Esophagus squamous epithelium (tissue), 5 donors: ENCODE results near the gene EPHX1. TPM values are rescaled to one million over a fixed set of nuclear protein-coding genes. Genes with fewer than 3 reads are reported as not detected.
A peak's percentile ranks its signal among the peaks of the same experiment; 100 is the strongest.
"Not testable (repeated sequence)": the region's sequence is repeated elsewhere in the genome, so short reads cannot be mapped to it uniquely, and the experiment has no call there.

Source experiments
- DNase-seq: peaks from one replicate; lab custom pipeline; 2025; lab: John Stamatoyannopoulos, UW
- H3K27ac ChIP-seq, 4 donors: fragments of 200-600 bp; sonication (generic); one replicate each; pipeline ENCODE4 v1.5.1; 2016 to 2019; ENCODE audit warnings: mild to moderate bottlenecking in 1 of 4
- H3K27me3 ChIP-seq, 4 donors: fragments of 200-600 bp; sonication (generic); 1 replicate in 3 of 4; 2 replicates in 1 of 4; pipeline versions ENCODE4 v1.5.1 to v1.6.0; 2017 to 2021; ENCODE audit warnings: antibody characterized with exemption in 1 of 4
- H3K36me3 ChIP-seq, 3 donors: fragments of 200-600 bp; sonication (generic); one replicate each; pipeline ENCODE4 v1.5.1; 2016 to 2019
- H3K4me1 ChIP-seq, 3 donors: fragments of 200-600 bp; sonication (generic); one replicate each; pipeline ENCODE4 v1.5.1; 2017 to 2019
- H3K4me3 ChIP-seq, 4 donors: fragments of 200-600 bp; sonication (generic); 1 replicate in 3 of 4; 2 replicates in 1 of 4; pipeline ENCODE4 v1.5.1; 2016 to 2019; ENCODE audit warnings: mild to moderate bottlenecking in 2 of 4, moderate library complexity in 1 of 4
- H3K9me3 ChIP-seq, 3 donors: fragments of 200-600 bp; sonication (generic); one replicate each; pipeline ENCODE4 v1.5.1; 2016 to 2019
- POLR2A ChIP-seq, 4 donors: fragments of 450-650 bp; IDR thresholded peaks; one replicate each; pipeline ENCODE4 v1.6.1; 2017; ENCODE audit warnings: antibody characterized with exemption in 4 of 4, mild to moderate bottlenecking in 4 of 4, moderate library complexity in 3 of 4
- WGBS, 2 donors: methylation state at CpG; one replicate each; pipeline ENCODE4 v1.1.5; 2018; 5-methylcytosine and 5-hydroxymethylcytosine counted together
- intact Hi-C: fragments of 100-400 bp; cut with DNase I; formaldehyde crosslinking; loops from one replicate; pipeline ENCODE4 v1.15.0; 2022
- total RNA-seq, 4 donors: library from RNA; depleted of rRNA; stranded (reverse); fragments of >200 nt; gene quantifications; one replicate each; pipeline ENCODE4 v1.1.0, GENCODE V29; 2016
- TF ChIP-seq, protein P1 (sequence below), 6 experiments: fragments of 450-650 bp in 4 of 6; fragments of 200-600 bp in 2 of 6; sonication (generic) in 2 of 6; IDR thresholded peaks; one replicate each; pipeline ENCODE4 v1.5.1; 2016 to 2019; ENCODE audit warnings: antibody characterized with exemption in 6 of 6, mild to moderate bottlenecking in 4 of 6, moderate library complexity in 4 of 6
- donor health status: DM: yes; HTN: yes; CAD: no.

Gene EPHX1
- total RNA-seq, 4 donors from 2014 or later, result 78.7 to 237 (median 151) TPM

DNA sequence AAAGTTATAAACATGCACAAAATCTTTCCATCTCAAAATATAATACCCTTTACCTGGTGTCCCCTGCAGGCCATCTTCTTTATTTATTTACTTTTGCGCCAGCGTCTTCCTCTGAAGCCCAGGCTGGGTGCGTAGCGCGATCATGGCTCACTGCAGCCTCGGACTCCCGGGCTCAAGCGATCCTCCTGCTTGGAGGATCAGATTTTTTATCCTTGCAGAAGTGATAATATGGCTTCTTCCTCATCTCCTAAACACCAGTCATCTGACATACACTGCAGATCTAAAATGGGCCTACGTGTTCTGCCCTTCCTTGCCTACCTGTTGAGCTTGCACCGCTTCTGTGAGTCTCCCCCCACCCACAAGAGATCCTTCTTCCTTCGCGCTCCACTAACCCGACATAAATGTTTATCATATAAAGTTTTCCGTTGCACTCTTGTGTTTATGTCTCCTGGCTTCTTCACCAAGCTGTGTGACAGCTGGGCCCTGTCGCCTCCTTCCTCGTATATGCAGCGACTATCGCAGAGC lies 32.8 kb upstream of the EPHX1 start:
- Histone ChIP-seq H3K4me1 (peaks cover 18 to 65% (median 41%) of the 10 kb centered on the region in 3 donors), H3K9me3 (no peaks in the 10 kb centered on the region), H3K36me3 (no peaks in the 10 kb centered on the region), H3K27ac (peak overlapping the region; percentile 92 to 97 (median 96)), H3K4me3 (peak overlapping the region; percentile 61 to 82 (median 70)), H3K27me3 (no peaks in the 10 kb centered on the region)
- intact Hi-C loops, result loop anchor here (10.0 kb wide), 3 partner anchors 68 to 198 kb away; partner anchors contain the start of gene ENAH
- 12 to 13% methylated on average over 18 of the region's 18 CpGs for WGBS, 2 donors
- DNase-seq, result no peak
- TF ChIP-seq POLR2A (IDR thresholded peaks at IDR 0.05), result no peak
- TF ChIP-seq, protein P1, sequence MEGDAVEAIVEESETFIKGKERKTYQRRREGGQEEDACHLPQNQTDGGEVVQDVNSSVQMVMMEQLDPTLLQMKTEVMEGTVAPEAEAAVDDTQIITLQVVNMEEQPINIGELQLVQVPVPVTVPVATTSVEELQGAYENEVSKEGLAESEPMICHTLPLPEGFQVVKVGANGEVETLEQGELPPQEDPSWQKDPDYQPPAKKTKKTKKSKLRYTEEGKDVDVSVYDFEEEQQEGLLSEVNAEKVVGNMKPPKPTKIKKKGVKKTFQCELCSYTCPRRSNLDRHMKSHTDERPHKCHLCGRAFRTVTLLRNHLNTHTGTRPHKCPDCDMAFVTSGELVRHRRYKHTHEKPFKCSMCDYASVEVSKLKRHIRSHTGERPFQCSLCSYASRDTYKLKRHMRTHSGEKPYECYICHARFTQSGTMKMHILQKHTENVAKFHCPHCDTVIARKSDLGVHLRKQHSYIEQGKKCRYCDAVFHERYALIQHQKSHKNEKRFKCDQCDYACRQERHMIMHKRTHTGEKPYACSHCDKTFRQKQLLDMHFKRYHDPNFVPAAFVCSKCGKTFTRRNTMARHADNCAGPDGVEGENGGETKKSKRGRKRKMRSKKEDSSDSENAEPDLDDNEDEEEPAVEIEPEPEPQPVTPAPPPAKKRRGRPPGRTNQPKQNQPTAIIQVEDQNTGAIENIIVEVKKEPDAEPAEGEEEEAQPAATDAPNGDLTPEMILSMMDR (IDR thresholded peaks at IDR 0.05), result no peak

DNA sequence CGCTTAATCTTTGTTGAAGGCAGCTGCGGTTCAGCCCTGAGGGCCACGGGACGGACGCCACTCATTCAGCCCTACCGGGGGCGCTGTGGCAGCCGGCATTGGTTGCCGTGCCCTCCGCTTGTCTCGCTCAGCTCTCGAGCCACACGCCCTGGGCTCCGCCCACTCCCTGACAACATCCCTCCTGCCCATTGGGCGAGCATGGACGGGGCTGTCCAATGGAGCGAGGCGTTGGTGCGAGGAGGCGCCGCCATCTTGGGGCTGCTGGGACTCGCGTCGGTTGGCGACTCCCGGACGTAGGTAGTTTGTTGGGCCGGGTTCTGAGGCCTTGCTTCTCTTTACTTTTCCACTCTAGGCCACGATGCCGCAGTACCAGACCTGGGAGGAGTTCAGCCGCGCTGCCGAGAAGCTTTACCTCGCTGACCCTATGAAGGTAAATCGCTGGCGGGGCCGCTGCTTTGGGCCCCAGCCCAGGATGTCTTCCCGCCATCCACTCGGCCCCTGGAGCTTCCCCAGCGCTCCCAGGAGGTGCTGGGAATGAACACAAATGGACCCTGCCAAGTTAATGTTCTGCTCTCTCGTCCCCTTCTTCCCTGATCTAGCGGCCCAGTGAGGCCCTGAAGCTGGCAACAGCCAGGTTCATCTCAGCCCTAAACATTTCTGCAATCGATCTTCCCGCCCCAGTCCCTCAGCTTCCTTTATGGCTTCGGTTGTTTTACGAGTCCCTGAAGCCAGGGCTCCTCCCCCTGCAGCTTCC lies 32.2 kb upstream of the EPHX1 start, which contains the start of gene SRP9:
Gene SRP9 (plus strand): TSS at position 244 of the 754 bp plus-strand sequence. CDS start 115 bp downstream, at position 359.
- 0 to 1% methylated on average over 8 to 9 of the region's 46 CpGs for WGBS, 2 donors
- Histone ChIP-seq H3K9me3 (no peaks in the 10 kb centered on the region), H3K27ac (peak within 1 kb of the TSS; percentile 92 to 97 (median 96)), H3K27me3 (no peaks in the 10 kb centered on the region), H3K36me3 (no peaks in the 10 kb centered on the region), H3K4me1 (peaks cover 14 to 65% (median 39%) of the 10 kb centered on the region in 3 donors), H3K4me3 (peak within 1 kb of the TSS; percentile 61 to 82 (median 70))
- peak in 2 of 4 donors; percentile 86 to 92 for TF ChIP-seq POLR2A (IDR thresholded peaks at IDR 0.05)
- TF ChIP-seq, protein P1 (IDR thresholded peaks at IDR 0.05), result peak; percentile 75 to 92 (median 88)
- intact Hi-C loops, result loop anchor here (10.0 kb wide), 3 partner anchors 67 to 197 kb away; partner anchors contain the start of gene ENAH
- DNase-seq, result peak; percentile 94

DNA sequence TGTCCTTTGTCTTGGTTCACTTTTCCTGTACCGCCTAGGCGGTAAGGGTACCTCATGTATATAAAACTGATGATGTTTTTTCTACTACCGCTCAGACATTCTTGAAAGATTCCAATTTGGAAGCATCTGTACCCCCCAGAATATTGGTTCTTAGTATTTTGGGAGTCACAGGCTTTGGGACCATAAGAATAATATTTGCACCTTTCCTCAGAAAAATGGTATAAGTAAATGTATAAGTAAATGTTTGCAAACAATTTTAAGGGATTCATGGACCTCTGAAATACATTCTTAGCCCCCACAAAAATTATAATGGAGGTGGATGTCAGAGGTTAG lies 31.6 kb upstream of the EPHX1 start:
- no peak for DNase-seq
- 0% methylated on average over 3 of the region's 3 CpGs for WGBS, 2 donors
- peak overlapping the region; percentile 92 to 97 (median 96) for H3K27ac ChIP-seq
- H3K4me1 ChIP-seq, result peaks cover 10 to 65% (median 40%) of the 10 kb centered on the region in 3 donors
- intact Hi-C loops, result loop anchor here (10.0 kb wide), 3 partner anchors 66 to 196 kb away; partner anchors contain the start of gene ENAH
- H3K27me3 ChIP-seq, result no peaks in the 10 kb centered on the region
- H3K4me3 ChIP-seq, result peak overlapping the region; percentile 61 to 82 (median 70)
- TF ChIP-seq, protein P1 (IDR thresholded peaks at IDR 0.05), result no peak
- no peak for TF ChIP-seq POLR2A (IDR thresholded peaks at IDR 0.05)
- H3K9me3 ChIP-seq, result no peaks in the 10 kb centered on the region
- H3K36me3 ChIP-seq, result peaks cover 0 to 3% (median under 1%) of the 10 kb centered on the region in 3 donors

DNA sequence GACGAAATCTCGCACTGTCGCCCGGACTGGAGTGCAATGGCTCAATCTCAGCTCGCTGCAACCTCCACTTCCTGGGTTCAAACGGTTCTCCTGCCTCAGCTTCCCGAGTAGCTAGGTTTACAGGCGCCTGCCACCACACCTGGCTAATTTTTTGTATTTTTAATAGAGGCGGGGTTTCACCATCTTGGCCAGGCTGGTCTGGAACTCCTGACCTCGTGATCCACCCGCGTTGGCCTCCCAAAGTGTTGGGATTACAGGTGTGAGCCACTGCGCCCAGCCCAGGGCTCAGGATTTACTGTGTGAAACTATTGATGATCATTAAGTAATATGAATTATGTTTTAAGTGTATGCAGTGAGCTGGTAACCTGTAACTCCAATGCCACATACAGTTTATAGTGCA lies 30.8 kb upstream of the EPHX1 start:
- peak overlapping the region in 2 of 4 donors; percentile 92 to 96 for H3K27ac ChIP-seq
- intact Hi-C loops, result loop anchor here (10.0 kb wide), 3 partner anchors 66 to 196 kb away; partner anchors contain the start of gene ENAH
- WGBS, 2 donors, result 35 to 40% methylated on average over 13 of the region's 13 CpGs
- H3K27me3 ChIP-seq, DNase-seq, H3K9me3 ChIP-seq: not testable (repeated sequence)
- H3K36me3 ChIP-seq, result peaks cover 0 to 10% (median 4%) of the 10 kb centered on the region in 3 donors
- peaks cover 10 to 70% (median 44%) of the 10 kb centered on the region in 3 donors for H3K4me1 ChIP-seq
- peak overlapping the region; percentile 61 to 82 (median 70) for H3K4me3 ChIP-seq

DNA sequence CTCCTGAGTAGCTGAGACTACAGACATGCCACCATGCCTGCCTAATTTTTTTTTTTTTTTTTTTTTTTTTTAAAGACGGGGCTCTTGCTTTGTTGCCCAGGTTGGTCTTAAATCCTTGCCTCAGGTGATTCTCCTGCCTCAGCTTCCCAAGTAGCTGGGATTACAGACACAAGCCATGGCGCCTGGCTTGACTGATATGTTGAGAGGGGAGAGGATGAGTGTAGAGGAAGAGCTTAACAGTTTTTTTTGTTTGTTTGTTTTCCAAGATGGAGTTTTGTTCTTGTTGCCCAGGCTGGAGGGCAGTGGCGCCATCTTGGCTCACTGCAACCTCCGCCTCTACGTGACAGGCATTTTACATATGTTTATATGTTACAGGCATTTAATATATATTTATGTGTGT lies 29.8 kb upstream of the EPHX1 start:
- intact Hi-C loops, result no loop called here
- 73 to 83% methylated on average over 5 of the region's 5 CpGs for WGBS, 2 donors
- H3K9me3 ChIP-seq, result no peaks in the 10 kb centered on the region
- peaks cover 10 to 70% (median 44%) of the 10 kb centered on the region in 3 donors for H3K4me1 ChIP-seq
- H3K27ac ChIP-seq, result peak overlapping the region in 2 of 4 donors; percentile 9 to 92
- DNase-seq, result no peak
- peaks cover 0 to 20% (median 13%) of the 10 kb centered on the region in 3 donors for H3K36me3 ChIP-seq
- peak overlapping the region in 1 of 4 donors; percentile 82 for H3K4me3 ChIP-seq
- H3K27me3 ChIP-seq, result no peaks in the 10 kb centered on the region
- TF ChIP-seq, protein P1 (IDR thresholded peaks at IDR 0.05), result no peak
- no peak for TF ChIP-seq POLR2A (IDR thresholded peaks at IDR 0.05)
